Prostate gland (tissue), 2 donors: ENCODE results near the gene BCAS3. TPM values are rescaled to one million over a fixed set of nuclear protein-coding genes. Genes with fewer than 3 reads are reported as not detected.

Experiments
- DNase-seq: peaks from one replicate; pipeline ENCODE4 v3.0.0-alpha.2; 2019; ENCODE audit warnings: low spot score
- H3K27ac ChIP-seq, 2 donors: fragments of 200-600 bp; sonication (generic); 2 replicates each; pipeline ENCODE4 v1.5.1; 2017 to 2019
- H3K27me3 ChIP-seq: fragments of 200-600 bp; sonication (generic); replicated peaks from 2 replicates; pipeline ENCODE4 v1.5.1; 2019; ENCODE audit not compliant: insufficient read depth
- H3K36me3 ChIP-seq, 2 donors: fragments of 200-600 bp; sonication (generic); 1 replicate in 1 of 2; 2 replicates in 1 of 2; pipeline versions ENCODE4 v1.5.1 to v1.8.1; 2017 to 2019
- H3K4me1 ChIP-seq: fragments of 200-600 bp; sonication (generic); replicated peaks from 2 replicates; pipeline ENCODE4 v1.5.1; 2019
- H3K4me3 ChIP-seq, 2 donors: fragments of 200-600 bp; sonication (generic); 2 replicates each; pipeline ENCODE4 v1.5.1; 2017 to 2019
- H3K9me3 ChIP-seq: fragments of 200-600 bp; sonication (generic); 2 replicates; pipeline ENCODE4 v1.5.1; 2017
- CTCF ChIP-seq, 4 experiments: fragments of 200-600 bp in 2 of 4; fragments of 450-650 bp in 2 of 4; sonication (generic) in 2 of 4; IDR thresholded peaks; 1 replicate in 3 of 4; 2 replicates in 1 of 4; pipeline ENCODE4 v1.5.1; 2016 to 2019; ENCODE audit warnings: antibody characterized with exemption in 4 of 4, mild to moderate bottlenecking in 2 of 4, moderate library complexity in 2 of 4
- POLR2A ChIP-seq: fragments of 450-650 bp; IDR thresholded peaks from one replicate; pipeline ENCODE4 v1.6.1; 2016; ENCODE audit warnings: antibody characterized with exemption, mild to moderate bottlenecking
- POLR2AphosphoS5 ChIP-seq: sonication (generic); formaldehyde crosslinking; IDR thresholded peaks from one replicate; pipeline ENCODE4 v1.6.1; 2017; ENCODE audit warnings: antibody characterized with exemption
- WGBS: methylation state at CpG from one replicate; pipeline ENCODE4 v1.1.5; 2018; 5-methylcytosine and 5-hydroxymethylcytosine counted together
- intact Hi-C: fragments of 100-400 bp; cut with DNase I; formaldehyde crosslinking; loops from one replicate; pipeline ENCODE4 v1.14.2; 2022
- total RNA-seq, 2 donors: library from RNA; depleted of rRNA; stranded (reverse); fragments of >200 nt; gene quantifications; one replicate each; pipeline ENCODE4 v1.1.0, GENCODE V29; 2016

The BCAS3 gene
- total RNA-seq, 2 donors from 2014 or later: 57.8 to 93.9 TPM

GRCh38 chr17:61345061-61345460 is 667.4 kb downstream of the BCAS3 start:
- DNase-seq: no peak
- no peak overlapping the region for H3K4me3 ChIP-seq
- WGBS: 91% methylated on average over 6 of the region's 6 CpGs
- H3K36me3 ChIP-seq: no peaks in the 10 kb centered on the region
- H3K27me3 ChIP-seq: no peaks in the 10 kb centered on the region
- no peak for TF ChIP-seq CTCF (IDR thresholded peaks at IDR 0.05)
- no peak for TF ChIP-seq POLR2AphosphoS5
- TF ChIP-seq POLR2A: no peak
- H3K27ac ChIP-seq: no peak overlapping the region
- H3K4me1 ChIP-seq: no peaks in the 10 kb centered on the region
- intact Hi-C loops: no loop called here
- no peaks in the 10 kb centered on the region for H3K9me3 ChIP-seq

- WGBS: 90% methylated on average over 7 of the region's 7 CpGs
- Histone ChIP-seq H3K4me3 (no peak overlapping the region), H3K4me1 (no peaks in the 10 kb centered on the region), H3K27me3 (no peaks in the 10 kb centered on the region), H3K9me3 (no peaks in the 10 kb centered on the region), H3K36me3 (no peaks in the 10 kb centered on the region), H3K27ac (no peak overlapping the region)
- intact Hi-C loops: no loop called here
- no peak for DNase-seq
- TF ChIP-seq POLR2AphosphoS5 (no peak), POLR2A (no peak), CTCF (IDR thresholded peaks at IDR 0.05) (no peak)
Observed at GRCh38 chr17:61345825-61346666, 668.4 kb downstream of the BCAS3 start.

GRCh38 chr17:61349350-61349749 is 671.7 kb downstream of the BCAS3 start:
- Histone ChIP-seq H3K9me3 (no peaks in the 10 kb centered on the region), H3K4me1 (peaks cover 9% of the 10 kb centered on the region), H3K4me3 (no peak overlapping the region), H3K36me3 (no peaks in the 10 kb centered on the region), H3K27me3 (no peaks in the 10 kb centered on the region), H3K27ac (no peak overlapping the region)
- DNase-seq: no peak
- WGBS: 92% methylated on average over 3 of the region's 3 CpGs
- no peak for TF ChIP-seq POLR2A
- no peak for TF ChIP-seq POLR2AphosphoS5
- no peak for TF ChIP-seq CTCF (IDR thresholded peaks at IDR 0.05)
- intact Hi-C loops: no loop called here

GRCh38 chr17:61351745-61352407 is 674.2 kb downstream of the BCAS3 start:
- Histone ChIP-seq H3K36me3 (no peaks in the 10 kb centered on the region), H3K27me3 (no peaks in the 10 kb centered on the region), H3K4me1 (peaks cover 9% of the 10 kb centered on the region), H3K4me3 (no peak overlapping the region), H3K27ac (no peak overlapping the region), H3K9me3 (no peaks in the 10 kb centered on the region)
- TF ChIP-seq POLR2A (no peak), POLR2AphosphoS5 (peak; percentile 52), CTCF (IDR thresholded peaks at IDR 0.05) (no peak)
- no peak for DNase-seq
- intact Hi-C loops: no loop called here
- WGBS: 65% methylated on average over 5 of the region's 5 CpGs

- H3K4me1 ChIP-seq: peaks cover 9% of the 10 kb centered on the region
- no peaks in the 10 kb centered on the region for H3K9me3 ChIP-seq
- no peak overlapping the region for H3K27ac ChIP-seq
- H3K4me3 ChIP-seq: no peak overlapping the region
- WGBS: 59% methylated on average over 7 of the region's 7 CpGs
- H3K36me3 ChIP-seq: no peaks in the 10 kb centered on the region
- TF ChIP-seq POLR2A (no peak), POLR2AphosphoS5 (no peak), CTCF (IDR thresholded peaks at IDR 0.05) (no peak)
- DNase-seq: no peak
- intact Hi-C loops: no loop called here
- no peaks in the 10 kb centered on the region for H3K27me3 ChIP-seq
Observed at GRCh38 chr17:61352408-61352770, 674.7 kb downstream of the BCAS3 start.
